Loucy (cell line): ENCODE data around the gene ROBO1.

Experiments used
- H2AFZ ChIP-seq: fragments of 200-600 bp; sonication (generic); 2 replicates; pipeline ENCODE4 v1.6.0; 2016; ENCODE audit warnings: antibody characterized with exemption, mild to moderate bottlenecking, low read length, moderate library complexity
- H3F3A ChIP-seq: fragments of 200-600 bp; 2 replicates; pipeline ENCODE4 v1.6.0; 2016; ENCODE audit warnings: antibody characterized with exemption, low read depth, mild to moderate bottlenecking
- H3K27me3 ChIP-seq: fragments of 200-600 bp; sonication (generic); 2 replicates; pipeline ENCODE4 v1.6.1; 2014; ENCODE audit warnings: low read length, mild to moderate bottlenecking; ENCODE audit not compliant: insufficient read depth, poor library complexity, severe bottlenecking
- H3K36me3 ChIP-seq: fragments of 200-600 bp; sonication (generic); 2 replicates; pipeline ENCODE4 v1.6.1; 2016; ENCODE audit warnings: low read length; ENCODE audit not compliant: insufficient read depth
- H3K4me1 ChIP-seq: fragments of 200-600 bp; sonication (generic); 2 replicates; pipeline ENCODE4 v1.5.1; 2014; ENCODE audit warnings: low read length, mild to moderate bottlenecking; ENCODE audit not compliant: insufficient read depth, poor library complexity, severe bottlenecking
- H3K4me2 ChIP-seq: fragments of 200-600 bp; sonication (generic); 2 replicates; pipeline ENCODE4 v1.6.0; 2014; ENCODE audit warnings: antibody characterized with exemption, low read length, low read depth, mild to moderate bottlenecking; ENCODE audit not compliant: poor library complexity, severe bottlenecking
- H3K4me3 ChIP-seq: fragments of 200-600 bp; sonication (generic); 2 replicates; pipeline ENCODE4 v1.5.1; 2014; ENCODE audit warnings: low read length, mild to moderate bottlenecking, mixed read lengths; ENCODE audit not compliant: poor library complexity, severe bottlenecking
- H3K79me2 ChIP-seq: fragments of 200-600 bp; sonication (generic); 2 replicates; pipeline ENCODE4 v1.6.1; 2014; ENCODE audit warnings: low read length; ENCODE audit not compliant: insufficient read depth
- H3K9ac ChIP-seq: fragments of 200-600 bp; sonication (generic); 2 replicates; pipeline ENCODE4 v1.6.0; 2014; ENCODE audit warnings: mild to moderate bottlenecking, low read depth, low read length, moderate library complexity; ENCODE audit not compliant: poor library complexity, severe bottlenecking
- H3K9me2 ChIP-seq: fragments of 200-600 bp; sonication (generic); replicated peaks from 2 replicates; pipeline ENCODE4 v1.6.1; 2016; ENCODE audit warnings: low read depth, low read length, mixed read lengths
- H3K9me3 ChIP-seq: fragments of 200-600 bp; sonication (generic); 2 replicates; pipeline ENCODE4 v1.6.1; 2014; ENCODE audit warnings: mild to moderate bottlenecking, antibody characterized with exemption, low read length, low read depth; ENCODE audit not compliant: insufficient read depth
- H4K20me1 ChIP-seq: fragments of 200-600 bp; sonication (generic); 2 replicates; pipeline ENCODE4 v1.6.0; 2014; ENCODE audit warnings: antibody characterized with exemption, low read length, mild to moderate bottlenecking; ENCODE audit not compliant: insufficient read depth, poor library complexity, severe bottlenecking
- CTCF ChIP-seq: fragments of 200-600 bp; sonication (generic); conservative IDR thresholded peaks from 2 replicates; pipeline ENCODE4 v1.5.1; 2014; ENCODE audit warnings: mild to moderate bottlenecking, antibody characterized with exemption, low read length
- EZH2phosphoT487 ChIP-seq: fragments of 200-600 bp; IDR thresholded peaks from 2 replicates; pipeline ENCODE4 v1.6.1; 2018; ENCODE audit warnings: antibody characterized with exemption, mild to moderate bottlenecking, moderate library complexity, borderline replicate concordance

ROBO1 gene

GRCh38 chr3:78906245-78906644 lies 861.6 kb downstream of the ROBO1 start:
- H3K27me3 ChIP-seq: no peaks in the 10 kb centered on the region
- no peaks in the 10 kb centered on the region for H3K79me2 ChIP-seq
- H3K9me3 ChIP-seq: no peaks in the 10 kb centered on the region
- no peak overlapping the region for H3K4me2 ChIP-seq
- H2AFZ ChIP-seq: no peak overlapping the region
- H3K9ac ChIP-seq: no peak overlapping the region
- TF ChIP-seq CTCF (no peak), EZH2phosphoT487 (no peak)
- H3K36me3 ChIP-seq: no peaks in the 10 kb centered on the region
- no peaks in the 10 kb centered on the region for H3K9me2 ChIP-seq
- no peaks in the 10 kb centered on the region for H3F3A ChIP-seq
- H3K4me3 ChIP-seq: no peak overlapping the region
- H4K20me1 ChIP-seq: no peaks in the 10 kb centered on the region
- no peaks in the 10 kb centered on the region for H3K4me1 ChIP-seq

- no peaks in the 10 kb centered on the region for H3K36me3 ChIP-seq
- no peaks in the 10 kb centered on the region for H3K4me1 ChIP-seq
- no peaks in the 10 kb centered on the region for H3K9me3 ChIP-seq
- no peaks in the 10 kb centered on the region for H4K20me1 ChIP-seq
- H3K4me2 ChIP-seq: no peak overlapping the region
- no peak for TF ChIP-seq CTCF
- no peak for TF ChIP-seq EZH2phosphoT487
- no peaks in the 10 kb centered on the region for H3K9me2 ChIP-seq
- H3K27me3 ChIP-seq: no peaks in the 10 kb centered on the region
- H3K79me2 ChIP-seq: no peaks in the 10 kb centered on the region
- H3K4me3 ChIP-seq: no peak overlapping the region
- no peak overlapping the region for H2AFZ ChIP-seq
- H3F3A ChIP-seq: no peaks in the 10 kb centered on the region
- H3K9ac ChIP-seq: no peak overlapping the region
Measured at GRCh38 chr3:78905700-78906099, 862.1 kb downstream of the ROBO1 start.

- no peaks in the 10 kb centered on the region for H3K36me3 ChIP-seq
- no peaks in the 10 kb centered on the region for H3K27me3 ChIP-seq
- no peaks in the 10 kb centered on the region for H3K79me2 ChIP-seq
- no peak overlapping the region for H3K4me2 ChIP-seq
- H3F3A ChIP-seq: no peaks in the 10 kb centered on the region
- no peaks in the 10 kb centered on the region for H3K4me1 ChIP-seq
- H3K4me3 ChIP-seq: no peak overlapping the region
- TF ChIP-seq EZH2phosphoT487 (no peak), CTCF (no peak)
- H3K9me3 ChIP-seq: no peaks in the 10 kb centered on the region
- H3K9me2 ChIP-seq: no peaks in the 10 kb centered on the region
- H2AFZ ChIP-seq: no peak overlapping the region
- no peaks in the 10 kb centered on the region for H4K20me1 ChIP-seq
- H3K9ac ChIP-seq: no peak overlapping the region
Measured at GRCh38 chr3:78901544-78901943, 866.3 kb downstream of the ROBO1 start.
